ENCODE results near the gene ICA1.
"Not testable (repeated sequence)": the region's sequence is repeated elsewhere in the genome, so short reads cannot be mapped to it uniquely, and the experiment has no call there.

The ICA1 gene

GRCh38 chr7:8128449-8129317, 133.3 kb downstream of the ICA1 start:
- no peak for DNase-seq

- DNase-seq, result no peak
Measured at GRCh38 chr7:8126601-8127167, 135.3 kb downstream of the ICA1 start.

DNA sequence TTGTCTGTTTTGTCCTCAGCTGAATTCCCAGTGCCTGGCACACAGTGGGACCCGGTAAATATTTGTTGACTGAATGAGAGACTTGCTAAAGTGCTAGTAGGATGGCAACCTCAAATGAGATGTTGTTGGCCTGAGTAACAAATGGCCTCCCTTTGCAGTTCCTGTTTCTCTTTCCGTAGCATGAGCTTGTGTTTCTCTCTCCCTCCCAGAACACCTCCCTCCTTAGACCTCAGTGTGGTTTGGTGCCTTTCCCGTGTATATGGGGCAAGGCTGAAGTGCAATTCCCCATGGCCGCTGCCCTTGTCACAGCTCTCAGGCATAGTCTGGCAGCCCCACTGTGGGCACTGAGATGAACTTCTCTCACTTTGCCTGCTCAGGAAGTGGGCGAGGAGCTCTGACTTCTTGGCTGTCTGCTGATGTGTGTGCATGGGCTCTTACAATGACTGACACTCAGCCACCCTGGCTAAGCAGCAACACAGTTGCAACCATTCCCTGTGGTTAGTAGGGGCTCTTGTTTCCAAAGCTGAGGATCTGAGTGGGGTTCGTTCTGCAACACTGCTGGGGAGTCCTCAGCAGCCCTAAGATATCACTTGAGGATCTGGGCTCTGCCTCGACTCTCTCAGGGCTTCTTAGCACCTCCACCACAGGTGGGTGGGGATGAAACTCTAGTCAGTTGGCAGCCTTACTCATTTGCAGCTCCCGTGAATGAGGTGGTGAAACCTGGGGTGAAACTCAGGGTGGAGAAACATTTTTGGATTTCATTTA, 136.1 kb downstream of the ICA1 start:
- DNase-seq, result peak; percentile 89

DNA sequence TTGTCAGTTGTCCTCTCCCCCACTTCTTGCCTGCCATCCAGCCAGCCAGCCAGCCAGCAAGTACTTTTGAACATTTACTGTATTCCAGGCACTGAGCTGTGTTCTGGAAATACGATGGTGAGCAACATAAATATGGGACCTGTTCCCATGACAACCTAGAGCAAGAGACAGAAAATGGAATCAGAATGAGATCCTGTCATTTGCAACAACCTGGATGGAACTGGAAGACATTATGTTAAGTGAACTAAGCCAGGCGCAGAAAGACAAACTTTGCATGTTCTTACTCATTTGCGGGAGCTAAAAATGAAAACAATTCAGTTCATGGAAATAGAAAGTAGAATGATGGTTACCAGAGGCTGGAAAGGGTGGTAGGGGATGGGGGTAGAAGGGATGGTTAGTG, 140.7 kb downstream of the ICA1 start:
- DNase-seq, result no peak

- no peak for DNase-seq
Measured at GRCh38 chr7:8120390-8121058, 141.4 kb downstream of the ICA1 start.

DNA sequence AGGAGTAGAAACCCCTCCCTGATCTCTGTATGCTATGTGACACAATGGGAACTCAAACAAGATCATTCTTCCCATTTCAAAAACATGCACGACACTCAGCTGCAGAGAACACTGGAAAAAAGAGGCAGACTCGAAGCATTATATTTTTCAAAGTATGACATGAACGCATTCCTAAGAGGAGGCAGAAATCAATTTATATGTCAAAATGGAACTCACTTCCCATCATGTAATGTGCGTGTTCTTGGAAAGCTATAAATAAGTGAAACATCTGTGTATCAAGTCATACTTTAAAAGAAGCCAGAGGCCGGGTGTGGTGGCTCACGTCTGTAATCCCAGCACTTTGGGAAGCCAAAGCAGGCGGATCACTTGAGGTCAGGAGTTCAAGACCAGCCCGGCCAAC, 142.7 kb downstream of the ICA1 start:
- no peak for DNase-seq

GRCh38 chr7:8117195-8117594, 144.8 kb downstream of the ICA1 start:
- DNase-seq, result no peak

DNA sequence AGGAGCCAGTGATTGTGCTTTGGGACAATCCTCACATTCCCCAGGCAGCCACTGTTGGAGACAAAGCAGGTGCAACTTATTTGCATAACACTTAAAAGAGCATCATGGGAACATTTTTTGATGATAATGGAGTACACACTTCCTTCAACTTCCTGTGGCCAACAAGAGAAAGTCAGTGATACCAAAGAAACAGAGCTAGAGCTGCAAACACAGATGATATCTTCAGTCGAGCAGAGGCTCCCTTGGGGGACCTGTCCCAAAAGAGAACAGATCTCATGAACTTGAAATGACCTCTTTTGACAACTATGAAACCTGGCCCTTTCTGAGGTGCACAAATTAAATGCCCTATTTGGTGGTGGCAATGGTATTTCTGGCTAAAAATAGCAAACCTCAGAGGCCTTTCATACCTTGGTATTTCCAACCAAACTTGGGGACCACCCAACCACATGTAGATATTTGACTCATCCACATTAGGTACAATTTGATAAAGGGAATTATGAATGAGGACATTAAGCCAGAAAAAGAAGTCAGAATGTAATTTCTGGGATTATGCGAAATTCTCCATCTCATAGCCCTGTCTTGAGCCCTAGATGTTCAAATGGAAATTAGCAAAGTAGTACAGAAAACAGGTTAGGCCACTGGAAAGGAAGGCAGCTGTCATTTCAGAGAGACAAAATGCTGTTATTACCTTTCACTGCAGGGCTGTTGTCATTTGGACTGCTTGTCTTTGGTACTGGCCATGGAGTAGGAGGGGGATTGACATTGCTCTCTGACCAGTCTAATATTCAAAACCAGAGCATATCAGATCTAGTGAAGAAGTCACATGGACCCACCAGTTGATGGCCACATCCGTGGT, 146.2 kb downstream of the ICA1 start:
- no peak for DNase-seq

DNA sequence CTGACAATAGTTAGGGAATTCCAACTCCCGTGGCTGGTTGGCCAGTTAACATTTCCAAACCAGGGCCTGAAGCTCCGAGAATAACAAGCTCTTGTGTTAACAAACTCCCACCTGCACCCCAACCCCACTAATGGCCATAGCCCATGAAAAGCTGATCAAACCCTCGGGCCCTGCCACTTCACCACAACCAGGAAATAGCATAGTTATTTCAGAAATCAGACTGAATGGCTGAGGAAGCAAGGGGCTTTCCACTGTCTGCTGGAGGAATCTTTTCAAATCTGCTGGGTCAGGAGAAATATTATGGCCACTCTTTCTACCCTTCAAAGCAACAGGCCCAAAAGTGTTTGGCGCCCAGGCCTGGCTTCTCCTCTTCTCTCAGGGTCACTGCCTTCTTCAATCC, 147.8 kb downstream of the ICA1 start:
- DNase-seq, result no peak

DNA sequence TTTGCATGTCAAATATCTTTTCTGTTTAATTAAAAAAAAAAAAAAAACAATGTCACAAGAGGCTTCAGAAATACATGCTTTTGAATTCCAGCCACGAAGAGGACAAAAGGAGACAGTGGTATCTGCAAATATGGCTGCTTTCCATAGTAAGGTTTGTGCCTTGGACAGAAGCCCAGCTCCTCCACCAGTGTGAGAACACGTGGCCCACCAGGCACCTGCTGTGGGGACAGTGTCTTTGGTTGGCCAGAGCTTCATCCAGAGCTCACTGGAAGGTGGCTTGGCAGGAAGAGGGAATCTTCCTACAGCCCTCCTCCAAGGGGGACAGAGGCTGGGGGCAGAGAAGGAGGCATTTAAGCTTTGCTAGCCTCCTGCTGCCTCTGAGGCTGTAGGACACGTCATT, 148.8 kb downstream of the ICA1 start:
- no peak for DNase-seq

GRCh38 chr7:8112685-8113084, 149.3 kb downstream of the ICA1 start:
- no peak for DNase-seq

DNA sequence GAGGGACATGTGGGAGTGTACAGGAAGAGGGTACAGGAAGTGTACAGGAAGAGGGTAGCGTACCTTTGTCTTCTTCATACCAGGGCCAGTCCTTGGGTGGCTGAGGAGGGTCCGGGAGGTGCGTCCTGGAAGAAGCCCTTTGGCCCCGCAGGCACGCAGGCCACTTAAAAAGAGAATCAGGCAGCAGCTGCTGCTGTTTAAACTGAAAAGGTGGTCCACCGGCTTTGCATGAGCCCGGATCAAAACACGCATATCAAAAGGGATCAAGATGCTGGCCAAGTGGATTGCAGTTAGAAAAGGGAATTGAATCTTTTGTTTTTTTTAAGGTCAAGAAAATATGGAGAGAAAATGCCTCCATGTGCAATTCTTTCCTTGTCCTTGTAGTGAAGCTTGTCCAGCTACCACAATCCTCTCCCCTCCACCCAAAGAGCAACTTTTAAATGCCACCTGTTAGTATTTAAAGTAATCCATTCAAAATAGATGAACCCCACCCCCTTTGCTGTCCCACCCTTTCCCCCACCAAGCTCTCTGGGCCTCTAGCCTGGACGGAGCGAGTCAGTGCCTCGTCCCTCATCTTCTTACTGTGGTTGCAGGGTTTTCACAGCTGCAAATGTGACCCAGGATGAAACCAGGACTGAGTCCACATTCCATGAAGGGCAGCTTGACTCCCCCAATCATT, 150.5 kb downstream of the ICA1 start:
- DNase-seq, result no peak

GRCh38 chr7:8109196-8110022, 152.6 kb downstream of the ICA1 start:
- no peak for DNase-seq

DNA sequence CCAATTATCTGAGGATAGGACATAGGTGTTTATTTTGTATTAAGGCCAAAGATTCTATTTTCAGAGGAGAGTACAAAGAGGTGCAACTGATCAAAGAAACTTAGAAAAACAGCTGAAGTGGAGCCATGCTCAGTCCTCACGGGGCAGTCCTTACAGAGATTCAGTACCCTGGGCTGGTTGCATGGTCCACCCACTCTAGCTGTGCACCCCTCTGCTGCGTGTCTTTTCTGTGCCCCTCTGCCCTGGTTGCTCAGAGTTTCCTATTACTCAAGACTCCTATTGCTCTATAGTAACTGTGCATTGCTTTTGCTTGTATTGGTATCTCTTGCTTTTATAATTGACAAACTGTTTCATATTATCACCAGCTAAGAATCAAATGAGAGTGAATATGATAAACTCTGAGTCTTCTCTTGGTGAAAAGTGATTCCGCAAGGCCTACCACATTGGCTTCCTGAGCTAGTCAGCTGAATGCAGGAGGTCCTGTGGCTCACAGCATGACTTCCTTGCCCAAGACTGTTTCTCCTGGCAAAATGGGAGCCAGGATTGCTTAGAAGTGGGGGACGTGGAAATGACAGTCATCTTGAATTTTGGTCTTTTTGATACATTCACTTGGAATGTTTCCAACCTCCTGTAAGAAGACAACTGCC, 156.4 kb downstream of the ICA1 start:
- DNase-seq, result no peak

GRCh38 chr7:8103282-8103681, 158.7 kb downstream of the ICA1 start:
- DNase-seq, result no peak

- DNase-seq, result not testable (repeated sequence)
Measured at GRCh38 chr7:8101292-8101691, 160.7 kb downstream of the ICA1 start.

DNA sequence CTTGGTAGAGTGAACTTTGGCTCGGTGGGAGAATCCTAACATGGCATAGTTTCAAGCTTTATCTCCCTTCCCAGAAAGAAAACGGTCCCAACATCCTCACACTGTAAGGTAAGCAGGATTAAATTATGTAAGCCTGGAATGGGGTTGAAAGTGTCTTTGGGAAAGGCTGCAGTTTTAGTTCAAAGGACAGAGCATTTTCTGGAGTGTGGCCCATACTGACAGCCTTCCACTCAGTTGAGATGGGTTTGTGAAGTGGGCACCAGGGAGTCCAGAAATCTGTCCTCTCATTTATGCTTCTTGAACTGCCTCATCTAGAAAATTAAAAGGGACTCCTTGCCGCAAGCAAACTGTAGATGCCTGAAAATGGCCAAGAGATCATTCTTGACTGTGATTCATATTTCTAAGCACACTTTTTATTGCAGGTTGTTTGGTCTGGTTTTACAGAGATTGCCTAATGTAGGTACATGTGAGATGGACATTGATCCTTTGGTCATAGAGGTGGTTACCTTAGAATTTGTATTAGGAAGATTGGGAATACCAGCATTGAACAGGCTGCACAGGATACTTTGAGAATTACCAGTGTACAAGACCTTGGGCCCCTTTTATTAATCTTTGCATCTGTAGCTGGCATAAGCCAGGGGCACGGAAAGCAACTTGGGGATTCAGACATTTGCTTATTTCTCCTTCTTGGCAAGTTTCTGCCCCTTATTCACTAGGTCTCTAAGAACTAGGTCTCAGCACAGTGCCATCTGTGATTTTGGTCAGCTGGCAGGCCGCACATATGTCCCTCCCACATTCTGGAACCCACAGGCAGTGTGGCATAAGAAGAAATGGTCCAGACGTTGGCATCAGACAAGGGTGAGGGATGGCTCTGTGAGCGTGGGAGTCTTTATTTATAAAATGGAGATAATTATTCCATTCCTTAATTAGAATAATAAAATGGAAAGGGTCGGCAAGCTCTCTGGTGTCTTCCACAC, 167.5 kb downstream of the ICA1 start:
- DNase-seq, result no peak

DNA sequence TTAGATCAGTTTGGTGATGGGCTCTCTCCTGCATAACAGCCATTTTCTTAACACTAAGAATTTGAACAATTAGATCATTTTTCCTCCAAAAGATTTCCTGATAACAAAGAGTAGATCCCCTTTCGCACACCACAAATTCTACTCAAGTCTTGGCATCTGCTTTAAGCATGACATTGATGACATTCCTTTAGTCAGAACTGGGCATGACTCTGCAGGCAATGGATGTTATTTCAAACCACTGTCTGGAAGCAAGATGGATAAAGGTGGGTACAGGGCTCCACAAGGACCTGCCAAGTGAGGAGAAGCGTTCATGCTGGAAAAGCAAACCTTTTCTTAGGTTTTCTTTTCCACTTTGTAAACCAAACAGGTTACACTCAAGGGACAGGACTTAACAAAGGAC, 169.8 kb downstream of the ICA1 start:
- DNase-seq, result no peak
